ENCODE measurements around the gene ASCC1. TPM values are rescaled to one million over a fixed set of nuclear protein-coding genes. Genes with fewer than 3 reads are reported as not detected.
"Not testable (repeated sequence)": the region's sequence is repeated elsewhere in the genome, so short reads cannot be mapped to it uniquely, and the experiment has no call there.

The ASCC1 gene
- polyA plus RNA-seq, 4 donors = 40.8 to 49.2 (median 47.8) TPM

DNA sequence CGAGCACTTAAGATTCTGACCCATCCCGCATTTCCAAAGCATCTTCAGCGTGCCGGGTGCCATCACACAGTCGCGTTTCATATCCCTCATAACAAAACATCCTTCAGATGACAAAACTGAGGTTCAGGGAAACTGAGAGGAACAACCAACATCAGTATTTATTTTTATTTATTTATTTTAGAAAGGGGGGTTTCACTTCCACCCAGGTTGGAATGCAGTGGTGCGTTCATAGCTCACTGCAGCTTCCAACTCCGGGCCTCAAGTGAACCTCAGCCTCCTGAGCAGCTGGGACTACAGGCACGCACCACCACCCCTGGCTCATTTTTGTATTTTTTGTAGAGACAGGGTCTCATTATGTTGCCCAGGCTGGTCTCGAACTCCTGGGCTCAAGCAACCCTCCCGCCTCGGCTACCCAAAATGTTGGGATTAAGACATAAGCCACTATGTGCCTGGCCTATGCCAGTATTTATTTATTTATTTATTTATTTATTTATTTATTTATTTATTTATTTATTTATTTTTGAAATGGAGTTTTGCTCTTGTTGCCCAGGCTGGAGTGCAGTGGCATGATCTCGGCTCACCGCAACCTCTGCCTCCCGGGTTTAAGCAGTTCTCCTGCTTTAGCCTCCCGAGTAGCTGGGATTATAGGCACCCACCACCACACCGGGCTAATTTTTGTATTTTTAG lies 33.2 kb upstream of the ASCC1 start:
- not testable (repeated sequence) for DNase-seq (ENCODE audit: low read depth in 4 of 4, low spot score in 3 of 4)

DNA sequence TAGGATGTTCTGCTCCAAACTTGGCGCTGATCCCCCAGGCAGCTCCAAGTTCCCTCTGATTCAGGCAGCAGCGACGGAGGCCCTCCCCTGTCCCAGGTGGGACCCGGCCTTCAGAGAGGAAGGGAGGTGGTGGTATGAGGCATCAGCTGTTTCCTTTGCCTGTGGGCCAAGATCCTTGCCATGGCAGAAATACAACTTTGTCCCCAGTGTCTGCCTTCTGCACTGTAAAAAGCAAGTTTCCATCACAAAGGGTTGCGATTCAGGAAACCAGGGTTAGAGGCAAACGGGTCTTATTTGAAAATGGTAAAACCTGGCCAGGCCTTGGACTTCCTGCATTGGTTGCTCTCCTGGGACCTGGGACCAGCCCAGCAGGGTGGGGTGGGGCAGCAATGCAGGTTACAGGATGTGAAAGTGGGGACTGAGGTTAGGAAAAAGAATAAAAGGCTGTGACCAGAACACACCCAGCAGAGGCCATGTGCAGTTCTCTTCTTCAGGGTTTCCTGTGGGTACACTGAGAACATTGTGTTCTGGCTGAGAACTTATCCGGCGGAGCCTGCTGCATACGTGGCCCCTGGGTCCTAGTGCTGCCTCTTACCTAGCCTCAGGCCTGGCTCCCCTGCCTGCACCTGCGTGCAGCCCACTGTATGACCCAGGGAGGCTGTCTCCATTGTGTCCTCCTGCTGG lies 32.5 kb upstream of the ASCC1 start:
- DNase-seq (ENCODE audit: low read depth in 4 of 4, low spot score in 3 of 4) = no peak

- DNase-seq (ENCODE audit: low read depth in 4 of 4, low spot score in 3 of 4) = no peak
These were observed 30.0 kb upstream of the ASCC1 start for GRCh38 chr10:72245949-72246525.

DNA sequence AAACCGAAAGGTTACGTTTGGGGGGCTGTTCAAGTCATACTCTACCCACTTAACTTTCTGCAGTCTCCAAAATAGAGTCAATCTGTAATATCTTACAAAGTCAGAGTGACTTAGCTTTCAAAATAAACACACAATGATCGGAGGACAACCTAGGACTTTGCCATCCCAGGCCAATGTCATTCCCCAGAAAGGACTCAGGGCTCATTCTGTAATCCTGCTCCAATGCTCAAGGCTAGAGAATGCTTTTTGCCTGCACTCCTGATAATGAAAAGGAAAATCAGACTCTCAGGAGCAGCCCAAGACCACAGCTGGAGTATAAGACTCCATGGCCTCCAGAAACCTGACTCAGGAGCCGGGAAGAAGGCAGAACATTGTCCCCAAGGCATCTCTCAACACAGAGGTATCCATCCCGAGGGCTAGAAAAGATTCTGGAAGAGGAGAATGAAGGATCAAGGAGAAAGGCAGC lies 28.5 kb upstream of the ASCC1 start:
- no peak for DNase-seq (ENCODE audit: low read depth in 4 of 4, low spot score in 3 of 4)

- DNase-seq (ENCODE audit: low read depth in 4 of 4, low spot score in 3 of 4) = no peak
These were observed 27.9 kb upstream of the ASCC1 start for GRCh38 chr10:72243822-72244437.

- no peak for DNase-seq (ENCODE audit: low read depth in 4 of 4, low spot score in 3 of 4)
These were observed 26.6 kb upstream of the ASCC1 start for GRCh38 chr10:72242675-72243074.

- DNase-seq (ENCODE audit: low read depth in 4 of 4, low spot score in 3 of 4) = no peak
These were observed 25.7 kb upstream of the ASCC1 start for GRCh38 chr10:72241691-72242252.

- DNase-seq (ENCODE audit: low read depth in 4 of 4, low spot score in 3 of 4) = no peak
These were observed 24.3 kb upstream of the ASCC1 start for GRCh38 chr10:72240371-72240770.

DNA sequence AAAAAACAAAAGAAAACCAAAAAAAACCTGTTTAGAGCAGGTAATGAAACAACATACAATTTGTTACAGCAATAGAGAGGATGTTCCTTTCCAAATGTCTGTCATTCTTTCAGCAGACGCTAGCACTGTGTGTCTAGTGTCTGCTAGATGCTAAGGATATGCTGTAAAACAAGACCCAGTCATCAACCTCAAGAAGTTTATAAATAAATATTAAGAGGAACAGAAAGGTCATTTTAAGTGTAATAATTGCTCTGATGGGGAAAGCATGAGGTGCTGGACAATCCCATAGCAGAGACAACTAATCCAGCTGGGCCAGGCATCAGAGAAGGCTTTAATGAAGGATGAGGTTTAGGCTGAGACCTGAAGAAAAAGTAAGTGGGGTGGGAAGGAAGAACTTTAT lies 23.3 kb upstream of the ASCC1 start:
- DNase-seq (ENCODE audit: low read depth in 4 of 4, low spot score in 3 of 4) = no peak

DNA sequence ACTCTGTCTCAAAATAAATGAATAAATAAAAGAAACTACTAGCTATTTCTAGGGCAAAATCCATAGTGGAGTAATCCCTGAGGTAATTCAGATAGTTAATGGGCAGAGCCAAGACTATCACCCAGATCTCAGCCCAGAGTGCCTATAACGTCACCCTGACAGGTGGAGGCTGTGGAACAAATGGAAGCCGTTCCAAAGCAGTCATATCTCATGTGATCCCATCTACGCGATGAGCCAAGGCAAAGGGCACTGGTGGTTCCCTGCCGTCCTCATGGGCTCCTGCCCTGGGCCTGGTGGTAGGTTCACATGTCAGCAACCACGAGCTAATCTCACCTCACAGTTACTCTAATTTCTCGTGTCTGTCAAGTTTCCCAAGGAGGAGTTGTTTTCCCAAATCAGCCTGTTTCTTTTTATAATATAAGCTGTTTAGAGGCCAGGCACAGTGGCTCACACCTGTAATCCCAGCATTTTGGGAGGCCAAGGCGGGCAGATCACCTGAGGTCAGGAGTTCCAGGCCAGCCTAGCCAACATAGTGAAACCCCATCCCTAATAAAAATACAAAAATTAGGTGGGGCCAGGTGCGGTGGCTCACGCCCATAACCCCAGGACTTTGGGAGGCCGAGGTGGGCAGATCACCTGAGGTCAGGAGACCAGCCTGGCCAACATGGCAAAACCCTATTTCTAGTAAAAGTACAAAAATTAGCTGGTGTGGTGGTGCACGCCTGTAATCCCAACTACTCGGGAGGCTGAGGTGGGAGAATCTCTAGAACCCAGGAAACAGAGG lies 22.5 kb upstream of the ASCC1 start:
- no peak for DNase-seq (ENCODE audit: low read depth in 4 of 4, low spot score in 3 of 4)

- DNase-seq (ENCODE audit: low read depth in 4 of 4, low spot score in 3 of 4) = no peak
These were observed 19.6 kb upstream of the ASCC1 start for GRCh38 chr10:72235544-72236279.

- no peak for DNase-seq (ENCODE audit: low read depth in 4 of 4, low spot score in 3 of 4)
These were observed 18.6 kb upstream of the ASCC1 start for GRCh38 chr10:72234560-72235095.

GRCh38 chr10:72233621-72234020 lies 17.5 kb upstream of the ASCC1 start:
- DNase-seq (ENCODE audit: low read depth in 4 of 4, low spot score in 3 of 4) = no peak

- no peak for DNase-seq (ENCODE audit: low read depth in 4 of 4, low spot score in 3 of 4)
These were observed 13.5 kb upstream of the ASCC1 start for GRCh38 chr10:72229261-72230251.

DNA sequence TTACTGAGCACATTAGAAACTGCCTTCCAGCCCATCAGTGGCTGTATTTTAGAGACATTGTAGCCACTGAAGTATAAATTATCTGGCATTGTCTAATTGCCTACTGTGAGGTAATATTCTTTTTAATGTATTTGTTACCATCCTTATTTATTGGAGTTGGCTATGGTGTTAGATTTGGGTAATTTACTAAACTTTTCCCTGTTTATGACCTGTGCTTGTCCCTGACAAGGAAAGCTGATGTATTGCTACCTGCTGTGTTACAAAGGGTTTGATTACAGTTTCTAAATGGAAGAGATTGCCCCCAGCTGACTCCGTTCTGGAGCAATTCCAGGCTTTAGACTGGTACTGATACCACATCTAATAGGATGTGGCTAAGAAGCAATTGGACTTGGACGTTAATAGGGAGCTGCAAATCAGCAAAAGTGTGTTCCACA lies 12.3 kb upstream of the ASCC1 start:
- no peak for DNase-seq (ENCODE audit: low read depth in 4 of 4, low spot score in 3 of 4)

GRCh38 chr10:72227826-72228225 lies 11.8 kb upstream of the ASCC1 start:
- DNase-seq (ENCODE audit: low read depth in 4 of 4, low spot score in 3 of 4) = no peak

- no peak for DNase-seq (ENCODE audit: low read depth in 4 of 4, low spot score in 3 of 4)
These were observed 10.4 kb upstream of the ASCC1 start for GRCh38 chr10:72226418-72227027.

DNA sequence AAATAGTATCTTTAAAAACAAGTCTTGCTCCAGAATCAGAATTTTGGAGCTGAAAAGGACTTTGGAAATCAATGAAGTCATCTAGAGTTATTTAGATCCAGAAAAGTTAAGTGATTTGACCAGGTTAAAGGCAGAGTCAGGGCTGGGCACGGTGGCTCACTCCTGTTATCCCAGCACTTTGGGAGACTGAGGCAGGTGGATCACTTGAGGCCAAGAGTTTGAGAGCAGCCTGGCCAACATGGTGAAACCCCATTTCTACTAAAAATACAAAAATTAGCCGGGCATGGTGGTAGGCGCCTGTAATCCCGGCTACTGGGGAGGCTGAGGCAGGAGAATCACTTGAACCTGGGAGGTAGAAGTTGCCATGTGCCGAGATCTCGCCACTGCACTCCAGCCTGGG lies 8.1 kb upstream of the ASCC1 start:
- not testable (repeated sequence) for DNase-seq (ENCODE audit: low read depth in 4 of 4, low spot score in 3 of 4)

All from right renal pelvis (tissue), 4 donors.